Measurements from ENCODE around the gene GNAL.

The GNAL gene

DNA sequence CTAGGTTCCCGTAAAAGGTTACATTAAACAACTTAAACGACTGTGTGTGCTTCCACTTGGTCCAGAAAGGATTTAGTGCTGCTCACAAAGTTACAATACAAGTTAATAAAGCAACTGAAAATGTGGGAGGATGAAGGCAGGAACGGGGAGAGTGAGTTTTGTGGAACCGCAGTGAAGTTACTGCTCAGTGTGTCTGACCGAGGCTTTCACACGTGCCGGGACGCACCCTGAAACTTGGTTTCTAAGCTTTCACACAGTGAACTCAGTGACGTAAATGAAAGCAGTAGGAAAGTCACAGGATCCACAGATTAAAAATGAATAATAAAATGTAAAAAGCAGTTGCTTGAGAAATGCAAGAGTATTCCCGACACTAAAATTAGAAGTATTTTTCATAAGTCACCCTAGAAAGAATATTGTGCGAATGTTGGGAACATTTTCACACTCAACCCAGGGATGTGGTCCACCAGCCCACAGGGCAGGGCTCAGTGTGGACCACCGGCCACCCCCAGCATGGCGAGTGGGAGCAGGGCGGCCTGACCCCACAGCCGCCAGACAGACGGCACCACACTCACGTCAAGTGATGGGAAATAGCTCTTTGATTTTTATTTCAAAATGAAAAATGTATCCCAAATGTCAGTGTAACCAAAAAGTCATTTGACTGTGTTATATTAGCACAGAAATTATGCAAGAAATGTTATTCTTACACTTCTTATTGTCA, 129.6 kb downstream of the GNAL start:
- TF ChIP-seq, protein P1, sequence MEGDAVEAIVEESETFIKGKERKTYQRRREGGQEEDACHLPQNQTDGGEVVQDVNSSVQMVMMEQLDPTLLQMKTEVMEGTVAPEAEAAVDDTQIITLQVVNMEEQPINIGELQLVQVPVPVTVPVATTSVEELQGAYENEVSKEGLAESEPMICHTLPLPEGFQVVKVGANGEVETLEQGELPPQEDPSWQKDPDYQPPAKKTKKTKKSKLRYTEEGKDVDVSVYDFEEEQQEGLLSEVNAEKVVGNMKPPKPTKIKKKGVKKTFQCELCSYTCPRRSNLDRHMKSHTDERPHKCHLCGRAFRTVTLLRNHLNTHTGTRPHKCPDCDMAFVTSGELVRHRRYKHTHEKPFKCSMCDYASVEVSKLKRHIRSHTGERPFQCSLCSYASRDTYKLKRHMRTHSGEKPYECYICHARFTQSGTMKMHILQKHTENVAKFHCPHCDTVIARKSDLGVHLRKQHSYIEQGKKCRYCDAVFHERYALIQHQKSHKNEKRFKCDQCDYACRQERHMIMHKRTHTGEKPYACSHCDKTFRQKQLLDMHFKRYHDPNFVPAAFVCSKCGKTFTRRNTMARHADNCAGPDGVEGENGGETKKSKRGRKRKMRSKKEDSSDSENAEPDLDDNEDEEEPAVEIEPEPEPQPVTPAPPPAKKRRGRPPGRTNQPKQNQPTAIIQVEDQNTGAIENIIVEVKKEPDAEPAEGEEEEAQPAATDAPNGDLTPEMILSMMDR (IDR thresholded peaks at IDR 0.05; ENCODE audit: low read depth, low read length), result no peak
- in situ Hi-C loops (cut with HindIII; ENCODE audit: low sequenced_read_pairs), result no loop called here
- H3K4me3 ChIP-seq (ENCODE audit: low read depth, low read length), result no peak overlapping the region
- DNase-seq (ENCODE audit: low read depth, low spot score), result no peak

DNA sequence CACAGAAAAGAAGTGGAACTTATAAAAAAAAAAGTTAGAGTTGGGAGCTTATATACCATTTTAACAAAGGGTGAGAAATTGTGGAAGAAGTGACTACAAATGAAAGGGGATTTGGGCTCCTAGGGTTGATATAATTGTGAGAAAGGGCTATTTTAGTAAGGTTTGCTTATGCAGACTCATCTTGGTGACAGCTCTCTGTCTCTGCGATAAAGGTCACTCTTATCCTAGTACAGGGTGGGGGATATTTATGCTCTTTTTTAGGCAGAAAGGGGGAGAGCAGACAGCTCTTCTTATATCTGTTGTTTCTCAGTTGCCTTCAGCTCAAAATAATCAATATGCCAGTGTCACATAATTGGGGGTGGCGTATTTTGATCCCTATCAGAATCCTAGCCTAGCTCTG, 130.9 kb downstream of the GNAL start:
- TF ChIP-seq, protein P1 (IDR thresholded peaks at IDR 0.05; ENCODE audit: low read depth, low read length), result no peak
- in situ Hi-C loops (cut with HindIII; ENCODE audit: low sequenced_read_pairs), result no loop called here
- no peak for DNase-seq (ENCODE audit: low read depth, low spot score)
- no peak overlapping the region for H3K4me3 ChIP-seq (ENCODE audit: low read depth, low read length)

DNA sequence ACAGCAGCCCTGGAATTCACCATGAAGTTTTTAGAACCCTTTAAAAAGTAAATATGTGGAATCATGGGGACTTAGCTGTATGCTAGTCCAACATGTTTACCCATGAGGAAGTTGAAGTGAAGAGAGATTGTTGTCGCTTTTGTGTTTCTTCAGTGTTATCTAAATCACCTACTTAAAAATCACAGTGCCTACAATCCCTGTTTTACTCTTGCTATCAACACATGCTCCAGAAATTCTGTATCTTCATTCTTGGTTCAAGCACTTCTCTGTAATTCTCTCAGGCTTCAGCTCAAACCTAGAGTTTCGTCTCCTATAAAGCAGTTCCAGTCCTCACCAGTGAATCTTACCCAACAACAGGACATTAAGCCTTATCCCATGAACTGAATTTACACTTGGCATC, 131.6 kb downstream of the GNAL start:
- TF ChIP-seq, protein P1 (IDR thresholded peaks at IDR 0.05; ENCODE audit: low read depth, low read length), result no peak
- in situ Hi-C loops (cut with HindIII; ENCODE audit: low sequenced_read_pairs), result no loop called here
- no peak overlapping the region for H3K4me3 ChIP-seq (ENCODE audit: low read depth, low read length)
- no peak for DNase-seq (ENCODE audit: low read depth, low spot score)

DNA sequence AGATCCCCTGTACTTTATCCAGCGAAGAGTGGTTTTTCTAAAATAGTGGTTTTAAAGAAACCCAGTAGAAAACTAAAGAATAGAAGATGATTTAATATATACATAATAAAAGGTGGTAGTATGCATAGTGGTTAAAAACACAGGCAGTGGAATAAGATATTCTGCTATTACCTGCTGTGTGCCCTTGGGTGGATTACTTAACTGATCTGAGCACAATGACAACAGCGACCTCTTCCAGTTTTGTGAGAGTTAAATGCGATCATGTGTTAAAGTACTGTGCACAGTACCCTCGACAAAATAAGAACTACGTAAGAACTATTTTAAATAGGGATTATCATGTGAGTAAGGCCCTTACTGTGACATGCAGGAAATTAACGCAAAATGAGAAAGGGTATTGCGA, 132.1 kb downstream of the GNAL start:
- in situ Hi-C loops (cut with HindIII; ENCODE audit: low sequenced_read_pairs), result no loop called here
- no peak for DNase-seq (ENCODE audit: low read depth, low spot score)
- no peak overlapping the region for H3K4me3 ChIP-seq (ENCODE audit: low read depth, low read length)
- TF ChIP-seq, protein P1 (IDR thresholded peaks at IDR 0.05; ENCODE audit: low read depth, low read length), result no peak

DNA sequence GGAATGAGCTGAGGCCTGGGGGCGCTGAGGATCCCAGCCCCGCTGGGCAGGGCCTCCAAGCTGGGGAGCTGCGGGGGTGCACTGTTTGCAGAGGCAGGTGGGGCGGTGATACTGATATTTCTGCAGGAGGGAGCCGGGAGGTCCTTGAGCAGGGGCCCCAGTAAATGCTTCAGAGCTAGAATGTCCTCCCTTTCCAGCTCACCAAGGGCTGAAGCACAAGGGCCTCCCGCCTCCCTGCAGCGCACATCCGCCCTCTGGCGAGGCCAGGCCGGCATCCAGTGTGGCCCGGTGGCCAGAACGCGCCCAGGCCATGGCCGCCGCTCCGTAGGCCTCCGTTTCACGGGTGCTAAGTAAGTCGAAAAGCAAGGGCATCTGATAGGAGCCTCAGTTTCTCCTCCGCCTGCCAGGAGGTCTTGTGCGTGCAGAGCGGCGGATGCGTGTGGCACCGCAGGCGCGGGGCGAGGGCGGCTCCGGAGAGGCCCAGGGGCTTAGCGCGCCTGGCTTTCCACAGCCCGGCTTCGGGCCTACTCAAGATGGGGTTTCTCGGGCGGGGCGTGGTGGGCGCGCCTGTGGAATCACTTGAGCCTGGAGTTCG, 132.7 kb downstream of the GNAL start:
- TF ChIP-seq, protein P1 (IDR thresholded peaks at IDR 0.05; ENCODE audit: low read depth, low read length), result no peak
- no peak overlapping the region for H3K4me3 ChIP-seq (ENCODE audit: low read depth, low read length)
- no peak for DNase-seq (ENCODE audit: low read depth, low spot score)
- in situ Hi-C loops (cut with HindIII; ENCODE audit: low sequenced_read_pairs), result no loop called here

DNA sequence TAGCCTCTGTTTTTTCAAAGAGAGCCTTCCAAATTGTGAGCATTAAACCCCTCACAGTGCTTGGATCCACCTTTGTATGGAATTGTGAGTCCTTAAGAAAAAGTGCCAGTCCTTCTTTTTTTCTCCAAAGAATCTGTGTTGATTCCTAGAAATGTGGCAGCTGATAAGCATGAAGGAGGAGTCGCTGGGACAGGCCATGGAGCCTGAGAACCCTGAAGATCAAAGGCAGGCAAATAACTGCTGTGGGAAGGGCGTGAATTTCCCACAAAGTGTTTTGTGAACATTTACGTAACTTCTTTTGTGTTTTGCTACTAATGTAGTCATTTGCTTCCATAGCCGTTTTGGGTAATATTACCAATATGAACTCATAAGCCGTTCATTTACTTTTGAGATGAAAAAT, 134.5 kb downstream of the GNAL start:
- in situ Hi-C loops (cut with HindIII; ENCODE audit: low sequenced_read_pairs), result no loop called here
- DNase-seq (ENCODE audit: low read depth, low spot score), result no peak

More for the DNA sequence above, 134.5 kb downstream of the GNAL start:
- TF ChIP-seq, protein P1 (IDR thresholded peaks at IDR 0.05; ENCODE audit: low read depth, low read length), result no peak
- H3K4me3 ChIP-seq (ENCODE audit: low read depth, low read length), result no peak overlapping the region
